ENCODE data around the gene UNC79.

UNC79 gene

GRCh38 chr14:93564918-93565317, 134.2 kb downstream of the UNC79 start:
- Histone ChIP-seq H3K4me3 (ENCODE audit: low read depth, low read length) (no peak overlapping the region), H3K9me3 (ENCODE audit: control insufficient read depth, insufficient read depth, low read depth, low read length) (no peaks in the 10 kb centered on the region), H3K4me1 (ENCODE audit: control insufficient read depth, insufficient read depth, low read length) (no peaks in the 10 kb centered on the region), H3K27ac (ENCODE audit: extremely low read depth, low read depth, low read length) (no peak overlapping the region), H3K36me3 (ENCODE audit: control insufficient read depth in 2 of 2, insufficient read depth in 1 of 2, low read length in 2 of 2) (no peaks in the 10 kb centered on the region)
- no peak for TF ChIP-seq PRDM1 (tag by site-specific recombination; IDR thresholded peaks at IDR 0.05)
- no peak for TF ChIP-seq ZBTB7A (tag by site-specific recombination; IDR thresholded peaks at IDR 0.05; ENCODE audit: low read depth)
- no peak for TF ChIP-seq ZSCAN4 (tag by site-specific recombination; IDR thresholded peaks at IDR 0.05)
- TF ChIP-seq ZNF132 (tag by site-specific recombination; IDR thresholded peaks at IDR 0.05; ENCODE audit: borderline replicate concordance): no peak
- no peak for TF ChIP-seq ZNF398 (tag by site-specific recombination; IDR thresholded peaks at IDR 0.05)
- TF ChIP-seq SP7 (tag by site-specific recombination; IDR thresholded peaks at IDR 0.05): no peak
- no peak for TF ChIP-seq ZNF660 (tag by site-specific recombination; IDR thresholded peaks at IDR 0.05)
- TF ChIP-seq ZNF830 (tag by site-specific recombination; IDR thresholded peaks at IDR 0.05; ENCODE audit: low read depth): no peak
- no peak for TF ChIP-seq ZNF114 (tag by site-specific recombination; IDR thresholded peaks at IDR 0.05)
- no peak for TF ChIP-seq ZNF362 (tag by site-specific recombination; IDR thresholded peaks at IDR 0.05)
- ChIA-PET POLR2A (no interaction called here), CTCF (interaction anchor here (0.5 kb wide), 1 partner anchor 437 kb away, joined by 4 read pairs; no protein-coding TSS in a partner anchor)

GRCh38 chr14:93566065-93566693, 135.4 kb downstream of the UNC79 start:
- no peaks in the 10 kb centered on the region for H3K4me1 ChIP-seq (ENCODE audit: control insufficient read depth, insufficient read depth, low read length)
- ChIA-PET POLR2A (interaction anchor here (0.7 kb wide), 1 partner anchor 28 kb away, joined by 5 read pairs; no protein-coding TSS in a partner anchor), CTCF (interaction anchor here (0.7 kb wide), 1 partner anchor 96 kb away, joined by 4 read pairs; no protein-coding TSS in a partner anchor)

GRCh38 chr14:93571275-93571674, 140.5 kb downstream of the UNC79 start:
- Histone ChIP-seq H3K4me3 (ENCODE audit: low read depth, low read length) (no peak overlapping the region), H3K27ac (ENCODE audit: extremely low read depth, low read depth, low read length) (no peak overlapping the region), H3K4me1 (ENCODE audit: control insufficient read depth, insufficient read depth, low read length) (no peaks in the 10 kb centered on the region), H3K36me3 (ENCODE audit: control insufficient read depth in 2 of 2, insufficient read depth in 1 of 2, low read length in 2 of 2) (no peaks in the 10 kb centered on the region), H3K9me3 (ENCODE audit: control insufficient read depth, insufficient read depth, low read depth, low read length) (no peaks in the 10 kb centered on the region)
- ChIA-PET POLR2A (no interaction called here), CTCF (no interaction called here)
- TF ChIP-seq ZBTB7A (tag by site-specific recombination; IDR thresholded peaks at IDR 0.05; ENCODE audit: low read depth): no peak
- TF ChIP-seq ZFP41 (tag by site-specific recombination; IDR thresholded peaks at IDR 0.05; ENCODE audit: borderline replicate concordance): no peak
- TF ChIP-seq ZNF114 (tag by site-specific recombination; IDR thresholded peaks at IDR 0.05): no peak
- no peak for TF ChIP-seq KLF7 (tag by site-specific recombination; IDR thresholded peaks at IDR 0.05; ENCODE audit: borderline replicate concordance)
- no peak for TF ChIP-seq ZNF23 (tag by site-specific recombination; IDR thresholded peaks at IDR 0.05; ENCODE audit: borderline replicate concordance)
- TF ChIP-seq ZNF423 (tag by site-specific recombination; IDR thresholded peaks at IDR 0.05): no peak

More at GRCh38 chr14:93566065-93566693, 135.4 kb downstream of the UNC79 start:
- no peak overlapping the region for H3K27ac ChIP-seq (ENCODE audit: extremely low read depth, low read depth, low read length)
- TF ChIP-seq KLF16 (tag by site-specific recombination; IDR thresholded peaks at IDR 0.05) (no peak), ZNF140 (tag by site-specific recombination; IDR thresholded peaks at IDR 0.05) (no peak), SCRT1 (tag by site-specific recombination; IDR thresholded peaks at IDR 0.05; ENCODE audit: borderline replicate concordance) (no peak), ZBTB1 (tag by site-specific recombination; IDR thresholded peaks at IDR 0.05) (no peak)
- no peaks in the 10 kb centered on the region for H3K36me3 ChIP-seq (ENCODE audit: control insufficient read depth in 2 of 2, insufficient read depth in 1 of 2, low read length in 2 of 2)
- H3K4me3 ChIP-seq (ENCODE audit: low read depth, low read length): no peak overlapping the region
- H3K9me3 ChIP-seq (ENCODE audit: control insufficient read depth, insufficient read depth, low read depth, low read length): no peaks in the 10 kb centered on the region

All from HEK293 (cell line).